ENCODE measurements around the gene DBH. TPM values are rescaled to one million over a fixed set of nuclear protein-coding genes. Genes with fewer than 3 reads are reported as not detected.

The DBH gene
- total and polyA plus RNA-seq, 2 donors from 2014 or later = 0.39 TPM; not detected in 1

- DNase-seq = peak in 1 of 5 donors; percentile 29
- Histone ChIP-seq H3K9me3 (ENCODE audit: control insufficient read depth in 2 of 3, insufficient read depth in 1 of 3, low read length in 3 of 3) (peaks cover 0 to 7% (median 0%) of the 10 kb centered on the region in 3 donors), H3K27ac (ENCODE audit: low read depth in 2 of 2, low read length in 2 of 2) (no peak overlapping the region), H3K9ac (ENCODE audit: low read length in 3 of 3) (no peak overlapping the region), H3K4me1 (ENCODE audit: control insufficient read depth in 2 of 3, insufficient read depth in 2 of 3, low read depth in 1 of 3, low read length in 3 of 3) (no peaks in the 10 kb centered on the region), H3K4me3 (ENCODE audit: low read length in 3 of 3) (no peak overlapping the region), H3K36me3 (ENCODE audit: control insufficient read depth in 2 of 3, insufficient read depth in 3 of 3, low read length in 3 of 3) (no peaks in the 10 kb centered on the region), H3K27me3 (ENCODE audit: control insufficient read depth, insufficient read depth, low read length) (no peaks in the 10 kb centered on the region)
- intact Hi-C loops (cut with DNase I) = no loop called here
- TF ChIP-seq CTCF (IDR thresholded peaks at IDR 0.05; ENCODE audit: borderline replicate concordance, extremely low read depth, insufficient read depth) = no peak
- no peak for FAIRE-seq
These were observed 44.2 kb upstream of the DBH start for GRCh38 chr9:133591985-133592384.

- H3K9me3 ChIP-seq (ENCODE audit: control insufficient read depth in 2 of 3, insufficient read depth in 1 of 3, low read length in 3 of 3) = peaks cover 0 to 14% (median 0%) of the 10 kb centered on the region in 3 donors
- TF ChIP-seq CTCF (IDR thresholded peaks at IDR 0.05; ENCODE audit: borderline replicate concordance, extremely low read depth, insufficient read depth) = no peak
- no peaks in the 10 kb centered on the region for H3K36me3 ChIP-seq (ENCODE audit: control insufficient read depth in 2 of 3, insufficient read depth in 3 of 3, low read length in 3 of 3)
- FAIRE-seq (no peak), DNase-seq (peak in 1 of 5 donors; percentile 61)
- intact Hi-C loops (cut with DNase I) = no loop called here
- no peaks in the 10 kb centered on the region for H3K4me1 ChIP-seq (ENCODE audit: control insufficient read depth in 2 of 3, insufficient read depth in 2 of 3, low read depth in 1 of 3, low read length in 3 of 3)
- H3K4me3 ChIP-seq (ENCODE audit: low read length in 3 of 3) = no peak overlapping the region
- no peak overlapping the region for H3K27ac ChIP-seq (ENCODE audit: low read depth in 2 of 2, low read length in 2 of 2)
- no peaks in the 10 kb centered on the region for H3K27me3 ChIP-seq (ENCODE audit: control insufficient read depth, insufficient read depth, low read length)
- H3K9ac ChIP-seq (ENCODE audit: low read length in 3 of 3) = no peak overlapping the region
These were observed 43.3 kb upstream of the DBH start for GRCh38 chr9:133592731-133593409.

GRCh38 chr9:133593587-133594253, 42.4 kb upstream of the DBH start:
- intact Hi-C loops (cut with DNase I) = no loop called here

More at GRCh38 chr9:133593587-133594253, 42.4 kb upstream of the DBH start:
- DNase-seq (peak in 1 of 5 donors; percentile 54), FAIRE-seq (no peak)
- Histone ChIP-seq H3K27ac (ENCODE audit: low read depth in 2 of 2, low read length in 2 of 2) (no peak overlapping the region), H3K4me3 (ENCODE audit: low read length in 3 of 3) (no peak overlapping the region), H3K36me3 (ENCODE audit: control insufficient read depth in 2 of 3, insufficient read depth in 3 of 3, low read length in 3 of 3) (no peaks in the 10 kb centered on the region), H3K4me1 (ENCODE audit: control insufficient read depth in 2 of 3, insufficient read depth in 2 of 3, low read depth in 1 of 3, low read length in 3 of 3) (no peaks in the 10 kb centered on the region), H3K27me3 (ENCODE audit: control insufficient read depth, insufficient read depth, low read length) (no peaks in the 10 kb centered on the region), H3K9ac (ENCODE audit: low read length in 3 of 3) (no peak overlapping the region), H3K9me3 (ENCODE audit: control insufficient read depth in 2 of 3, insufficient read depth in 1 of 3, low read length in 3 of 3) (peaks cover 0 to 17% (median 0%) of the 10 kb centered on the region in 3 donors)
- no peak for TF ChIP-seq CTCF (IDR thresholded peaks at IDR 0.05; ENCODE audit: borderline replicate concordance, extremely low read depth, insufficient read depth)

All from kidney (tissue), 14 donors.